ENCODE results near the gene REPS1. TPM values are rescaled to one million over a fixed set of nuclear protein-coding genes. Genes with fewer than 3 reads are reported as not detected.
A peak's percentile ranks its signal among the peaks of the same experiment; 100 is the strongest.

REPS1 gene
- total and polyA plus RNA-seq, 2 of the 13 experiments (the other 11 are each of a cell fraction or from before 2014, with no cell fraction given): 36.4 to 38.3 TPM

DNA sequence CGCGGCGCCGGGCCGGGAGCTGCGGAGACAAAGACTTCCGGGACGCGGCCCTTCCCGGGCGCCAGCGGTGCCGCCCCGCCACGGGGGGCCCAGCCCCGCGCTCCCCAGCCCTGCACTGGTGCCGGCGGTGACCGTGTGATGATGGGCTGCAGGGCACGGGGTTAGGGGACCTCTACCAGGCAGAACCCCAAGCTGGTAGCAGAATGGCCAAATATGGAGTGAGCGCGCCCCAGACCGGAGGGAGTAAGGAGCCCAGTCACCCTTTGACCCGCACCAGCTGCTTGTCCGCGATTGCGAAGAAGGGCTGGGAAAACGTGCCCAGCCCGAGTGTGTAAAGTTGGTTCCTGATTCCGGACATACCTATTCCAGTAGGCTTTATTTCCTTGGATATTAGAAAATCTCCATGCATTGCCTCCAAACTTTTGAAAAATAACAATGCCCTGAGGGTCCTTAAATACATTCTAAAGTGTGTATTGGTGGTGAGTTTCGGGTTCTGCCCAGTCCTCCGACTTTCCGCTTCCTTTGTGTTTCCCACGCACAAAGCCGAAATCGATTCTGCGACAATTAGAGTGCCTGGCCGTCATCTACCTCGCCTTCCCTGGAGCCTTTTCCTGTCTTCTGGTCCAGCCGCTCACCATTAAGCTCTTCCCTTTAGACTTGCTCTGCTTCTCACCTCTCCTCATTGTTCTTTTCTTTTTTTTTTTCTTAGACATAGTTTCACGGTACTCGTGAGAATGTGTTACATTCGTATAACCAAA is 41.6 kb upstream of the REPS1 start (continued):
- TF ChIP-seq ARNT2 (CRISPR knock-in tag; IDR thresholded peaks at IDR 0.05; ENCODE audit: low read depth) (no peak), NONO (IDR thresholded peaks at IDR 0.05) (no peak), NONO (CRISPR knock-in tag; conservative IDR thresholded peaks at IDR 0.05) (0 out of 2 replicates have a peak, but pooled peaks have one; percentile 2), ZNF143 (CRISPR knock-in tag; IDR thresholded peaks at IDR 0.05) (no peak), MYC (CRISPR knock-in tag; IDR thresholded peaks at IDR 0.05; ENCODE audit: borderline replicate concordance) (0 out of 2 replicates have a peak, but pooled peaks have one; percentile 4), MBD4 (IDR thresholded peaks at IDR 0.05; ENCODE audit: borderline replicate concordance, low read length) (no peak), PTBP1 (IDR thresholded peaks at IDR 0.05; ENCODE audit: low read depth, low read length, poor library complexity, severe bottlenecking) (no peak), XBP1 (CRISPR knock-in tag; IDR thresholded peaks at IDR 0.05) (no peak), SOX6 (IDR thresholded peaks at IDR 0.05) (no peak), SOX6 (CRISPR knock-in tag; IDR thresholded peaks at IDR 0.05) (no peak), NR2F6 (IDR thresholded peaks at IDR 0.05) (peak; percentile 79), NR2F6 (CRISPR knock-in tag; IDR thresholded peaks at IDR 0.05) (peak; percentile 83), JARID2 (CRISPR knock-in tag; IDR thresholded peaks at IDR 0.05; ENCODE audit: insufficient replicate concordance) (no peak), HNRNPUL1 (IDR thresholded peaks at IDR 0.05; ENCODE audit: low read depth, low read length) (no peak), MAZ (IDR thresholded peaks at IDR 0.05; ENCODE audit: borderline replicate concordance, low read depth, low read length) (no peak), MAZ (CRISPR knock-in tag; IDR thresholded peaks at IDR 0.05; ENCODE audit: low read depth) (0 out of 2 replicates have a peak, but pooled peaks have one; percentile 8), HNRNPLL (IDR thresholded peaks at IDR 0.05; ENCODE audit: low read depth, low read length, poor library complexity, severe bottlenecking) (no peak), ELF3 (CRISPR knock-in tag; IDR thresholded peaks at IDR 0.05) (no peak; the same call in 1 of the 2 replicates), CC2D1A (CRISPR knock-in tag; IDR thresholded peaks at IDR 0.05) (no peak), MED13 (CRISPR knock-in tag; IDR thresholded peaks at IDR 0.05) (no peak), ZNF225 (CRISPR knock-in tag; IDR thresholded peaks at IDR 0.05) (no peak), CEBPG (CRISPR knock-in tag; IDR thresholded peaks at IDR 0.05) (no peak), MEIS2 (CRISPR knock-in tag; IDR thresholded peaks at IDR 0.05) (0 out of 2 replicates have a peak, but pooled peaks have one; percentile 11), ZEB1 (IDR thresholded peaks at IDR 0.05; ENCODE audit: insufficient replicate concordance, low read depth) (no peak), IKZF4 (CRISPR knock-in tag; IDR thresholded peaks at IDR 0.05; ENCODE audit: borderline replicate concordance, low read depth, not compliant biosample characterization) (no peak)
- TF ChIP-seq, protein P1, sequence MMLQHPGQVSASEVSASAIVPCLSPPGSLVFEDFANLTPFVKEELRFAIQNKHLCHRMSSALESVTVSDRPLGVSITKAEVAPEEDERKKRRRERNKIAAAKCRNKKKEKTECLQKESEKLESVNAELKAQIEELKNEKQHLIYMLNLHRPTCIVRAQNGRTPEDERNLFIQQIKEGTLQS (CRISPR knock-in tag; IDR thresholded peaks at IDR 0.05): no peak
- TF ChIP-seq, protein P2, sequence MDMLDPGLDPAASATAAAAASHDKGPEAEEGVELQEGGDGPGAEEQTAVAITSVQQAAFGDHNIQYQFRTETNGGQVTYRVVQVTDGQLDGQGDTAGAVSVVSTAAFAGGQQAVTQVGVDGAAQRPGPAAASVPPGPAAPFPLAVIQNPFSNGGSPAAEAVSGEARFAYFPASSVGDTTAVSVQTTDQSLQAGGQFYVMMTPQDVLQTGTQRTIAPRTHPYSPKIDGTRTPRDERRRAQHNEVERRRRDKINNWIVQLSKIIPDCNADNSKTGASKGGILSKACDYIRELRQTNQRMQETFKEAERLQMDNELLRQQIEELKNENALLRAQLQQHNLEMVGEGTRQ (IDR thresholded peaks at IDR 0.05; ENCODE audit: low read depth, low read length): no peak
- TF ChIP-seq, protein P2 (CRISPR knock-in tag; IDR thresholded peaks at IDR 0.05; ENCODE audit: borderline replicate concordance): peak; percentile 9; the same call in 1 of the 2 replicates
- TF ChIP-seq, protein P3, sequence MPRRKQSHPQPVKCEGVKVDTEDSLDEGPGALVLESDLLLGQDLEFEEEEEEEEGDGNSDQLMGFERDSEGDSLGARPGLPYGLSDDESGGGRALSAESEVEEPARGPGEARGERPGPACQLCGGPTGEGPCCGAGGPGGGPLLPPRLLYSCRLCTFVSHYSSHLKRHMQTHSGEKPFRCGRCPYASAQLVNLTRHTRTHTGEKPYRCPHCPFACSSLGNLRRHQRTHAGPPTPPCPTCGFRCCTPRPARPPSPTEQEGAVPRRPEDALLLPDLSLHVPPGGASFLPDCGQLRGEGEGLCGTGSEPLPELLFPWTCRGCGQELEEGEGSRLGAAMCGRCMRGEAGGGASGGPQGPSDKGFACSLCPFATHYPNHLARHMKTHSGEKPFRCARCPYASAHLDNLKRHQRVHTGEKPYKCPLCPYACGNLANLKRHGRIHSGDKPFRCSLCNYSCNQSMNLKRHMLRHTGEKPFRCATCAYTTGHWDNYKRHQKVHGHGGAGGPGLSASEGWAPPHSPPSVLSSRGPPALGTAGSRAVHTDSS (CRISPR knock-in tag; conservative IDR thresholded peaks at IDR 0.05): no peak
